AG09319 (cell line): ENCODE measurements around the gene AASDH.

ENCODE experiments used
- DNase-seq: peaks from one replicate; pipeline ENCODE4 v3.0.0-alpha.2; 2010; ENCODE audit warnings: low read depth; ENCODE audit errors: extremely low read depth
- TF ChIP-seq, protein P1 (sequence below): IDR thresholded peaks from 2 replicates; pipeline ENCODE4 v1.5.1; 2011; ENCODE audit warnings: low read depth, mild to moderate bottlenecking, inconsistent platforms, low read length, moderate library complexity

Gene AASDH

GRCh38 chr4:56389558-56389957 lies 2.3 kb upstream of the AASDH start:
- DNase-seq, result no peak
- TF ChIP-seq, protein P1, sequence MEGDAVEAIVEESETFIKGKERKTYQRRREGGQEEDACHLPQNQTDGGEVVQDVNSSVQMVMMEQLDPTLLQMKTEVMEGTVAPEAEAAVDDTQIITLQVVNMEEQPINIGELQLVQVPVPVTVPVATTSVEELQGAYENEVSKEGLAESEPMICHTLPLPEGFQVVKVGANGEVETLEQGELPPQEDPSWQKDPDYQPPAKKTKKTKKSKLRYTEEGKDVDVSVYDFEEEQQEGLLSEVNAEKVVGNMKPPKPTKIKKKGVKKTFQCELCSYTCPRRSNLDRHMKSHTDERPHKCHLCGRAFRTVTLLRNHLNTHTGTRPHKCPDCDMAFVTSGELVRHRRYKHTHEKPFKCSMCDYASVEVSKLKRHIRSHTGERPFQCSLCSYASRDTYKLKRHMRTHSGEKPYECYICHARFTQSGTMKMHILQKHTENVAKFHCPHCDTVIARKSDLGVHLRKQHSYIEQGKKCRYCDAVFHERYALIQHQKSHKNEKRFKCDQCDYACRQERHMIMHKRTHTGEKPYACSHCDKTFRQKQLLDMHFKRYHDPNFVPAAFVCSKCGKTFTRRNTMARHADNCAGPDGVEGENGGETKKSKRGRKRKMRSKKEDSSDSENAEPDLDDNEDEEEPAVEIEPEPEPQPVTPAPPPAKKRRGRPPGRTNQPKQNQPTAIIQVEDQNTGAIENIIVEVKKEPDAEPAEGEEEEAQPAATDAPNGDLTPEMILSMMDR, result no peak

GRCh38 chr4:56388306-56388705 lies 1.0 kb upstream of the AASDH start:
- no peak for DNase-seq
- TF ChIP-seq, protein P1, result no peak

DNA sequence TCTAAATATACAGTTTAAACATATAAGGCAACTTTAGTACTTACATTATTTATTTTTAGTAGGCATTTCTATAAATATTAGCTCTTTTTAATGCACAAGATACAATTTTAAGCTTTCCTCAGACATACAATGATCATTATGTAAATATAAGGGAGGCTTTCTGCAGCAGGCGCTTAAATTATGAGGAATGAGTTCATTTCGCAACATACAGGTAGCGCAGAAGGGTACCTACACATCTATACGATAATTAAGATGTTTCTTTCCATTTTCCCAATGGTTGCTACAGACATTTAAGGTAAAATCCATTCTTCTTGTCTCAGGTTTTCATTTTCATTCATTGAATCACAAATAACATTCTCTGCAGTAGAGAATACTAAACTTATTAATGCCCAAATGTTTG lies 1.2 kb downstream of the AASDH start:
- TF ChIP-seq, protein P1, result no peak
- no peak for DNase-seq

DNA sequence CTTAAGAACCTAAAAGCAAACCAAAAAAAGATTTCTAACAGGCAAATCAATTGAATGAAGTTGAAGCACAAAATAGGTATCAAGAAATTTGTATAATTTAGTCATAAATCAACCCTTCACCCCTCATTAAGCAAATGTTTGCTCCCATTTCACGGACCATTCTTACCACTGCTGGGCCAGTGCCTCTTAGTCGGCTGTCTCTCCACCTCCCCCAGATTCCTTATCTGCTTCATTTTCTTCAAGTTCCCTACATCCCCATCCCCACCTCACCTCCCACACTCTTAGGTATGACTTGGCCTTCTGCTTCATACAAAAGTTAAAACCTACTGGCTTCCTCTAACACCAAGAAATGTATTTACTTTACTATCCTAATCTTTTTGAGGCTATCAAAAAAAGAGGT lies 11.8 kb downstream of the AASDH start:
- no peak for DNase-seq
- TF ChIP-seq, protein P1, result no peak

DNA sequence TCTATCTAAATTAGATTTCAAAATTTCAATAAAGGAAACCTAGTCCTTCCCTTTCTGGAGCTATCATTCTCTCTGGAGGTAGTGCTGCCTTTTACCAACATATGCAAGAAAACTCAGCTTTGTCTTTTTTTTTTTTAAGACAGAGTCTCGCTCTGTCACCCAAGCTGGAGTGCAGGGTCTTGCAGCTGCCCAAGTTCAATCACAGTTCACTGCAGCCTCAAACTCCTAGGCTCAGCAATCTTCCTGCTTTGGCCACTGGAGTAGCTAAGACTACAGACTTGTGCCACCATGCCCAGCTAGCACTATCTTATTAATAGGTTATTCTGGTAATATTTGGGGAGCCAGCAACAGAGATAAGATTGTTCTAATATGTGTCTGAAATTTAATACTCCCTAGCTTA lies 12.3 kb downstream of the AASDH start:
- no peak for DNase-seq
- TF ChIP-seq, protein P1, result no peak

DNA sequence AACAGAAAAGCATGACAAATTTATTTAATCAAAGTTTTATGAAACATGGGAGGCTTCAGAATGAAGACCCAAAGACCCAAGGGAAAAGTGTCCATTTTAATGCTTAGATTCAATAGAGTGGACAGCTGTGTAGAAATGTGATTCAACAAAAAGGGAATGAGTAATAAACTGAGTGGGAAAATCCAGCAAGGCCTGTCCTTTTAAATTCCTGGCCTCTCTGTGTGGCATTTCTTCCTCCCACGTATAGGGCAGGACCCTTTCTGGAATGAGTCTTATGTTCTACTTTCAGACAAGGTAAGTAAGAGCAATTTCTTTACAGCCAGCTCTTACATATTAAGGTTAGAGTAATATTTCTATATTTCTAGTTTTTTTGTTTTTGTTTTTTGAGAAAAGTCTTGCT lies 14.5 kb downstream of the AASDH start:
- DNase-seq, result no peak
- TF ChIP-seq, protein P1, result no peak

DNA sequence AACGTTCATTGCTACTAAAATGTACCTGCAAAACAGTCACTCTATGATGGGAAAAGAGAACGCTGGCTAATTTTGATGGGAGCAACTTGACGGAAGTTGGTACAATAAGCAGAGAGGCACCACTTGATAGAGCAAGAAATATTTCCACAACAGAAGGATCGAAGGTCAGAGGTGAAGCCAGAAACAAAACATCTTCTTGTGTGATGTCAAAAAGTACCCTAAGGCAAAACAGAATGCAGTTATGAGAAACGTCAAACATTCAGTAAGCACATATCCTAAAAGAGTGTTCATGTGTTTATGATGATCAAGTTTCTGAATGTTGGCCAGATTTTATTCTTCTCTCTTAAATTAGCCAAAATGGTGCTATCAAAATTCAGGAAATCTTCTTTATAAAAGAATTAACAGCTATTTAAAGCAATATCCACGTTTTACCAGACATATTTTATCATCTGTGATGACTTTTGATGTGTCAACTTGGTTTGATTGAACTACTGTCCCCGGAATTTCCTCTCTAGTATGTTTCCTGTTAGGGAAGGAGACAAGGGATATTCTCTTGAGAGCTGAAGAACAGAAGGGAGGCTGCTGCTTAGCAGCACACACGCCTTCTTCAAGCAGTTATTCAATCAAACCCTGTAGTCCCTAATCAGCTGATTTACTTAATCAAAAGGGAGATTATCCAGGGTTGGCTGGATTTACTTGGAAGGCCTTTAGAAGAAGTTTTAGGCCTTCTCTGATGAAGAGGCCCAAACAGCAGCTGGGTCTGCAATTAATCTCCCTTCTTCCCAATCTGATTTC lies 15.7 kb downstream of the AASDH start:
- TF ChIP-seq, protein P1, result no peak
- DNase-seq, result no peak
